MV-4-11 (cell line): ENCODE data around the gene MDGA2.
"Not testable (repeated sequence)": the region's sequence is repeated elsewhere in the genome, so short reads cannot be mapped to it uniquely, and the experiment has no call there.

ENCODE experiments used
- DNase-seq: peaks from one replicate; lab custom pipeline; 2025; lab: John Stamatoyannopoulos, UW

Gene MDGA2

GRCh38 chr14:47235619-47236018, 439.8 kb downstream of the MDGA2 start:
- no peak for DNase-seq

- no peak for DNase-seq
Measured at GRCh38 chr14:47226877-47227520, 448.4 kb downstream of the MDGA2 start.

GRCh38 chr14:47223656-47224055, 451.7 kb downstream of the MDGA2 start:
- no peak for DNase-seq

- DNase-seq, result no peak
Measured at GRCh38 chr14:47220096-47220495, 455.3 kb downstream of the MDGA2 start.

GRCh38 chr14:47211263-47211662, 464.1 kb downstream of the MDGA2 start:
- DNase-seq, result no peak

GRCh38 chr14:47210099-47210498, 465.3 kb downstream of the MDGA2 start:
- DNase-seq, result no peak

GRCh38 chr14:47208434-47208833, 467.0 kb downstream of the MDGA2 start:
- DNase-seq, result no peak

- DNase-seq, result no peak
Measured at GRCh38 chr14:47207617-47208016, 467.8 kb downstream of the MDGA2 start.

GRCh38 chr14:47200740-47201139, 474.7 kb downstream of the MDGA2 start:
- DNase-seq, result no peak

- no peak for DNase-seq
Measured at GRCh38 chr14:47195582-47195981, 479.8 kb downstream of the MDGA2 start.

- DNase-seq, result no peak
Measured at GRCh38 chr14:47194055-47194454, 481.4 kb downstream of the MDGA2 start.

GRCh38 chr14:47192203-47192602, 483.2 kb downstream of the MDGA2 start:
- DNase-seq, result not testable (repeated sequence)

- DNase-seq, result no peak
Measured at GRCh38 chr14:47191700-47192099, 483.7 kb downstream of the MDGA2 start.

- DNase-seq, result no peak
Measured at GRCh38 chr14:47189911-47190484, 485.4 kb downstream of the MDGA2 start.

GRCh38 chr14:47186486-47186885, 488.9 kb downstream of the MDGA2 start:
- no peak for DNase-seq

- no peak for DNase-seq
Measured at GRCh38 chr14:47179906-47180305, 495.5 kb downstream of the MDGA2 start.

GRCh38 chr14:47171896-47172295, 503.5 kb downstream of the MDGA2 start:
- not testable (repeated sequence) for DNase-seq

- DNase-seq, result no peak
Measured at GRCh38 chr14:47167402-47167801, 508.0 kb downstream of the MDGA2 start.

- DNase-seq, result no peak
Measured at GRCh38 chr14:47155395-47155794, 520.0 kb downstream of the MDGA2 start.

GRCh38 chr14:47154276-47154797, 521.1 kb downstream of the MDGA2 start:
- no peak for DNase-seq

- no peak for DNase-seq
Measured at GRCh38 chr14:47153746-47154145, 521.7 kb downstream of the MDGA2 start.

- DNase-seq, result no peak
Measured at GRCh38 chr14:47150267-47150666, 525.1 kb downstream of the MDGA2 start.

GRCh38 chr14:47149326-47149725, 526.1 kb downstream of the MDGA2 start:
- DNase-seq, result no peak

- DNase-seq, result no peak
Measured at GRCh38 chr14:47148686-47149085, 526.7 kb downstream of the MDGA2 start.
